ENCODE measurements around the gene CCDC160. TPM values are rescaled to one million over a fixed set of nuclear protein-coding genes. Genes with fewer than 3 reads are reported as not detected.

The CCDC160 gene
- total RNA-seq, 1 experiment from 2014 or later: 1.8 TPM

DNA sequence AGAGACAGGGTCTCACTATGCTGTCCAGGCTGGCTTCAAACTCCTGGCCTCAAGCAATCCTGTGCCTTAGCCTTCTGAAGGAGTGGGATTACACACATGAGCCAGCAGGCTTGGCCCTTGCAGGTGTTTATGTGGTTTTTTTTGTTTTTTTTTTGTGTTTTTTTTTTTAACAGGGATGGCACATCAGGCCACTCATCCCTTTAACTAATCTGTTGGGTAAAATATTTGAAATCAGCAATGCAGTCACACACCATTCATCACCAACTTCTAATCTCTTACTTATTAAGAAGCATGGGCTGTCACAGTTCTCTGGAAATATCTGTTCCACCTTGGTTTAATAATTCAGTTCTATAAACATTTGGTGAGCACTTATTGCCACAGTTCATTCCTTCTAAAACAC is 12.3 kb downstream of the CCDC160 start (continued):
- TF ChIP-seq, protein P1, sequence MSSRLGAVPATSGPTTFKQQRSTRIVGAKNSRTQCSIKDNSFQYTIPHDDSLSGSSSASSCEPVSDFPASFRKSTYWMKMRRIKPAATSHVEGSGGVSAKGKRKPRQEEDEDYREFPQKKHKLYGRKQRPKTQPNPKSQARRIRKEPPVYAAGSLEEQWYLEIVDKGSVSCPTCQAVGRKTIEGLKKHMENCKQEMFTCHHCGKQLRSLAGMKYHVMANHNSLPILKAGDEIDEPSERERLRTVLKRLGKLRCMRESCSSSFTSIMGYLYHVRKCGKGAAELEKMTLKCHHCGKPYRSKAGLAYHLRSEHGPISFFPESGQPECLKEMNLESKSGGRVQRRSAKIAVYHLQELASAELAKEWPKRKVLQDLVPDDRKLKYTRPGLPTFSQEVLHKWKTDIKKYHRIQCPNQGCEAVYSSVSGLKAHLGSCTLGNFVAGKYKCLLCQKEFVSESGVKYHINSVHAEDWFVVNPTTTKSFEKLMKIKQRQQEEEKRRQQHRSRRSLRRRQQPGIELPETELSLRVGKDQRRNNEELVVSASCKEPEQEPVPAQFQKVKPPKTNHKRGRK (CRISPR knock-in tag; IDR thresholded peaks at IDR 0.05; ENCODE audit: borderline replicate concordance): no peak
- TF ChIP-seq MXD4 (CRISPR knock-in tag; IDR thresholded peaks at IDR 0.05; ENCODE audit: borderline replicate concordance) (no peak), FOXP1 (CRISPR knock-in tag; IDR thresholded peaks at IDR 0.05; ENCODE audit: borderline replicate concordance) (no peak), ZNF263 (CRISPR knock-in tag; IDR thresholded peaks at IDR 0.05; ENCODE audit: low read depth) (no peak), ZNF317 (CRISPR knock-in tag; IDR thresholded peaks at IDR 0.05; ENCODE audit: borderline replicate concordance, low read depth) (no peak), CREB1 (CRISPR knock-in tag; IDR thresholded peaks at IDR 0.05) (no peak), CDX4 (CRISPR knock-in tag; IDR thresholded peaks at IDR 0.05; ENCODE audit: borderline replicate concordance) (no peak)

DNA sequence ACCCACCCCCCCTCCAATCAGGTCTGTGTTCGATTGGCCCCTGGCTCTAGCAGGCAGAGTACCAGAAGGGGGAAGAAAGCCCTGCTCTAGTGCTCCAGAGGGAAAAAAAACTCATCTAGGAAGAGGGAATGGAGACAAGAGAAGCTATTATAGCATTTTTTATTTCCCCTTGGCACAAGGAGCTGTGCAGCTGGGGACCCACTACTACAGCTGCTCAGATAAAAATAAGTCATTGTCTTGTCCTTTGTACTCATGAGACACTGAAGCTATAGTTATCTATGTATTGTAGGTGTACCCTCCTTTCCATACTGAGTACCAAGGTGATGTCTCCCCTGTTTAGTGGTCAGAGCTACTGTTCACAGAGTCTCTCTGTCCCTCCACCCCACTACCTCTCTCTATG is 14.3 kb downstream of the CCDC160 start:
- Mint-ChIP-seq H3K9me3 (no peaks in the 10 kb centered on the region), H3K4me1 (peaks cover 14% of the 10 kb centered on the region), H3K27ac (no peak overlapping the region), H3K4me3 (no peak overlapping the region), H3K36me3 (no peaks in the 10 kb centered on the region), H3K27me3 (ENCODE audit: low read depth) (no peaks in the 10 kb centered on the region; the same call in 1 of the 2 replicates)
- ChIA-PET CTCF (no interaction called here), POLR2A (no interaction called here)
- ATAC-seq (no peak), DNase-seq (ENCODE audit: low spot score) (no peak)
- TF ChIP-seq EMX1 (CRISPR knock-in tag; IDR thresholded peaks at IDR 0.05) (no peak), E2F1 (CRISPR knock-in tag; IDR thresholded peaks at IDR 0.05) (no peak), FOXP1 (CRISPR knock-in tag; IDR thresholded peaks at IDR 0.05; ENCODE audit: borderline replicate concordance) (no peak), PRDM15 (CRISPR knock-in tag; IDR thresholded peaks at IDR 0.05) (no peak), AFF4 (CRISPR knock-in tag; IDR thresholded peaks at IDR 0.05; ENCODE audit: borderline replicate concordance) (no peak), RELA (CRISPR knock-in tag; IDR thresholded peaks at IDR 0.05; ENCODE audit: borderline replicate concordance) (no peak), FOXP4 (CRISPR knock-in tag; IDR thresholded peaks at IDR 0.05) (no peak), MXD4 (CRISPR knock-in tag; IDR thresholded peaks at IDR 0.05; ENCODE audit: borderline replicate concordance) (no peak), KAT7 (CRISPR knock-in tag; IDR thresholded peaks at IDR 0.05; ENCODE audit: borderline replicate concordance) (no peak), ZNF219 (CRISPR knock-in tag; IDR thresholded peaks at IDR 0.05; ENCODE audit: borderline replicate concordance) (no peak), CDX4 (CRISPR knock-in tag; IDR thresholded peaks at IDR 0.05; ENCODE audit: borderline replicate concordance) (no peak), TP53 (CRISPR knock-in tag; IDR thresholded peaks at IDR 0.05) (no peak)
- TF ChIP-seq, protein P2, sequence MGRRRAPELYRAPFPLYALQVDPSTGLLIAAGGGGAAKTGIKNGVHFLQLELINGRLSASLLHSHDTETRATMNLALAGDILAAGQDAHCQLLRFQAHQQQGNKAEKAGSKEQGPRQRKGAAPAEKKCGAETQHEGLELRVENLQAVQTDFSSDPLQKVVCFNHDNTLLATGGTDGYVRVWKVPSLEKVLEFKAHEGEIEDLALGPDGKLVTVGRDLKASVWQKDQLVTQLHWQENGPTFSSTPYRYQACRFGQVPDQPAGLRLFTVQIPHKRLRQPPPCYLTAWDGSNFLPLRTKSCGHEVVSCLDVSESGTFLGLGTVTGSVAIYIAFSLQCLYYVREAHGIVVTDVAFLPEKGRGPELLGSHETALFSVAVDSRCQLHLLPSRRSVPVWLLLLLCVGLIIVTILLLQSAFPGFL (CRISPR knock-in tag; IDR thresholded peaks at IDR 0.05; ENCODE audit: borderline replicate concordance): no peak
- TF ChIP-seq, protein P3, sequence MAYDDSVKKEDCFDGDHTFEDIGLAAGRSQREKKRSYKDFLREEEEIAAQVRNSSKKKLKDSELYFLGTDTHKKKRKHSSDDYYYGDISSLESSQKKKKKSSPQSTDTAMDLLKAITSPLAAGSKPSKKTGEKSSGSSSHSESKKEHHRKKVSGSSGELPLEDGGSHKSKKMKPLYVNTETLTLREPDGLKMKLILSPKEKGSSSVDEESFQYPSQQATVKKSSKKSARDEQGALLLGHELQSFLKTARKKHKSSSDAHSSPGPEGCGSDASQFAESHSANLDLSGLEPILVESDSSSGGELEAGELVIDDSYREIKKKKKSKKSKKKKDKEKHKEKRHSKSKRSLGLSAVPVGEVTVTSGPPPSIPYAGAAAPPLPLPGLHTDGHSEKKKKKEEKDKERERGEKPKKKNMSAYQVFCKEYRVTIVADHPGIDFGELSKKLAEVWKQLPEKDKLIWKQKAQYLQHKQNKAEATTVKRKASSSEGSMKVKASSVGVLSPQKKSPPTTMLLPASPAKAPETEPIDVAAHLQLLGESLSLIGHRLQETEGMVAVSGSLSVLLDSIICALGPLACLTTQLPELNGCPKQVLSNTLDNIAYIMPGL (CRISPR knock-in tag; IDR thresholded peaks at IDR 0.05): no peak
